ENCODE results near the gene ITM2C.

The ITM2C gene

DNA sequence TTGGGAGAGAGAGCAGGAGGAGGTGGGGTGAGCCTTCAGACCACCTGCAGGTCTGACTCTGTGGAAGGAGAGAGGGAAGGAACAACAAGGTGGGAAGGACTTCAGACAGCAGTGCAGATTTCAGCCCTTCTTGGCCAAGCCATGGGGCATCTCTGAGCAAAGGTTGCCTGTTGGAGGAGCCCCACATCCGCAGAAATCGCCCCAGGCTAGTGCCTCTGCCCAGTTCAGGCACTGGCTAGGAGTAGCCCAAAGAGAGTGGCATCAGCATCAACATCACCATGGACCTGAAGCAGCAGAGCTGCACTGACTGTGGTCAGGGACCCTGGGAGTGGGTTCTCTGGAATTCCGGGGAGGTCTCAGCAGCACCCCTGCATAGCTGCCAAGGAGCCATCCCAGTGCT is 50.1 kb downstream of the ITM2C start:
- DNase-seq, result peak in 1 of 2 donors; percentile 57
- H3K9me3 ChIP-seq, result no peaks in the 10 kb centered on the region
- intact Hi-C loops (cut with DNase I; ENCODE audit: low total_unique reads), result no loop called here
- no peak overlapping the region for H3K4me3 ChIP-seq
- no peak for TF ChIP-seq CTCF (IDR thresholded peaks at IDR 0.05)
- H3K36me3 ChIP-seq, result no peaks in the 10 kb centered on the region
- H3K4me1 ChIP-seq, result no peaks in the 10 kb centered on the region
- H3K27me3 ChIP-seq, result peaks cover 0 to 7% of the 10 kb centered on the region in 2 donors
- H3K27ac ChIP-seq, result no peak overlapping the region

DNA sequence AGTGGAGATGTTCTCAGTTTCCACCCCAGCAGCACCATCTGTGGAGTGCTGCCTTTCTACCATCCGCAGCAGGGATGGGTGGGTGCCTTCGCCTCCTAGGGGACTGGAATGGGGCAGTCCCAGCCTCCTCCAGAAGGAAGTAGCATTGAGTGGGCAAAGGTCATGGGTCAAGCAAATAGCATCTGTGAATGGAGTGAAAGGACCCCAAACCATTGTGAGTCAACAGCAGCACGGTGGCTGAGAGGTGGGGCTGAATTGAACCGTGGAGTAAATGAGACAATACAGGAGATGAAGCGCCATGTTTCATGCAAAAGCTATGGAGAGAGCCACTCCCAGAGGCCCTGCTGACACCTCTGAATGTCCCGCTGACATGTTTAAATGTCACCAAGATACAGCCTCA is 50.6 kb downstream of the ITM2C start:
- no peak overlapping the region for H3K27ac ChIP-seq
- no peak for TF ChIP-seq CTCF (IDR thresholded peaks at IDR 0.05)
- H3K4me1 ChIP-seq, result no peaks in the 10 kb centered on the region
- intact Hi-C loops (cut with DNase I; ENCODE audit: low total_unique reads), result no loop called here
- H3K27me3 ChIP-seq, result peaks cover 0 to 7% of the 10 kb centered on the region in 2 donors
- peak in 1 of 2 donors; percentile 9 for DNase-seq
- no peaks in the 10 kb centered on the region for H3K9me3 ChIP-seq
- H3K4me3 ChIP-seq, result no peak overlapping the region
- no peaks in the 10 kb centered on the region for H3K36me3 ChIP-seq

DNA sequence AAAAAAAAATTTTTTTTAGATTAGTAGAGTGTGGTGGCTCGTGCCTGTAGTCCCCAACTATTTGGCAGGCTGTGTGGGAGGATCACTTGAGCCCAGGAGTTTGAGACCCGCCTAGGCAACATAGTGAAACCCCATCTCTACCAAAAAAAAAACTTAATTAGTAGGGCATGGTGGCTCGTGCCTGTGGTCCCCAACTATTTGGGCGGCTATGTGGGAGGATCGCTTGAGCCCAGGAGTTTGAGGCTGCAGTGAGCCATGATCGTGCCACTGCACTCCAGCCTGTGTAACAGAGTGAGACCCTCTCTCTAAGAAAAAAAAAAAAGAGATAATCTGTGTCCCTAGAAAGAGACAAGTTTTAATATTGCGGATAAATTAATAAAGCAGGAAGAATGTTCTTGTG is 51.5 kb downstream of the ITM2C start:
- Histone ChIP-seq H3K4me1 (no peaks in the 10 kb centered on the region), H3K4me3 (no peak overlapping the region), H3K27me3 (peaks cover 0 to 7% of the 10 kb centered on the region in 2 donors), H3K27ac (no peak overlapping the region), H3K9me3 (no peaks in the 10 kb centered on the region), H3K36me3 (no peaks in the 10 kb centered on the region)
- TF ChIP-seq CTCF (IDR thresholded peaks at IDR 0.05), result no peak
- no peak for DNase-seq
- intact Hi-C loops (cut with DNase I; ENCODE audit: low total_unique reads), result no loop called here

GRCh38 chr2:230919240-230919639 is 54.5 kb downstream of the ITM2C start:
- Histone ChIP-seq H3K27me3 (peaks cover 0 to 11% of the 10 kb centered on the region in 2 donors), H3K4me3 (no peak overlapping the region)
- intact Hi-C loops (cut with DNase I; ENCODE audit: low total_unique reads), result no loop called here

GRCh38 chr2:230919681-230920080 is 54.9 kb downstream of the ITM2C start:
- intact Hi-C loops (cut with DNase I; ENCODE audit: low total_unique reads), result no loop called here
- no peak overlapping the region for H3K27ac ChIP-seq
- H3K9me3 ChIP-seq, result no peaks in the 10 kb centered on the region
- no peaks in the 10 kb centered on the region for H3K36me3 ChIP-seq
- no peaks in the 10 kb centered on the region for H3K4me1 ChIP-seq
- DNase-seq, result no peak
- TF ChIP-seq CTCF (IDR thresholded peaks at IDR 0.05), result no peak
- no peak overlapping the region for H3K4me3 ChIP-seq
- peaks cover 0 to 11% of the 10 kb centered on the region in 2 donors for H3K27me3 ChIP-seq

More at GRCh38 chr2:230919240-230919639, 54.5 kb downstream of the ITM2C start:
- no peak for DNase-seq
- Histone ChIP-seq H3K9me3 (no peaks in the 10 kb centered on the region), H3K36me3 (no peaks in the 10 kb centered on the region), H3K4me1 (no peaks in the 10 kb centered on the region), H3K27ac (no peak overlapping the region)
- TF ChIP-seq CTCF (IDR thresholded peaks at IDR 0.05), result no peak

- Histone ChIP-seq H3K9me3 (no peaks in the 10 kb centered on the region), H3K27me3 (peaks cover 0 to 8% of the 10 kb centered on the region in 2 donors)
- intact Hi-C loops (cut with DNase I; ENCODE audit: low total_unique reads), result no loop called here
Observed at GRCh38 chr2:230920167-230920566, 55.4 kb downstream of the ITM2C start.

More at GRCh38 chr2:230920167-230920566, 55.4 kb downstream of the ITM2C start:
- no peaks in the 10 kb centered on the region for H3K4me1 ChIP-seq
- TF ChIP-seq CTCF (IDR thresholded peaks at IDR 0.05), result no peak
- no peaks in the 10 kb centered on the region for H3K36me3 ChIP-seq
- DNase-seq, result no peak
- H3K4me3 ChIP-seq, result no peak overlapping the region
- H3K27ac ChIP-seq, result no peak overlapping the region

Measured in tibial artery (tissue), 4 donors.